Hepatocyte (in vitro differentiated cells): ENCODE data around the gene ZP2.

Experiments used
- CTCF ChIP-seq: fragments of 200-600 bp; sonication (generic); IDR thresholded peaks from 2 replicates; pipeline ENCODE4 v1.5.1; 2016; ENCODE audit warnings: antibody characterized with exemption, mild to moderate bottlenecking; ENCODE audit not compliant: poor library complexity
- EZH2 ChIP-seq: fragments of 200-600 bp; sonication (generic); IDR thresholded peaks from 2 replicates; pipeline ENCODE4 v1.6.1; 2016; ENCODE audit warnings: antibody characterized with exemption, mild to moderate bottlenecking, borderline replicate concordance
- EZH2phosphoT487 ChIP-seq: fragments of 200-600 bp; sonication (generic); IDR thresholded peaks from one replicate; pipeline ENCODE4 v1.6.1; 2018; ENCODE audit warnings: antibody characterized with exemption, mild to moderate bottlenecking, low read depth, moderate library complexity; ENCODE audit not compliant: unreplicated experiment, severe bottlenecking

DNA sequence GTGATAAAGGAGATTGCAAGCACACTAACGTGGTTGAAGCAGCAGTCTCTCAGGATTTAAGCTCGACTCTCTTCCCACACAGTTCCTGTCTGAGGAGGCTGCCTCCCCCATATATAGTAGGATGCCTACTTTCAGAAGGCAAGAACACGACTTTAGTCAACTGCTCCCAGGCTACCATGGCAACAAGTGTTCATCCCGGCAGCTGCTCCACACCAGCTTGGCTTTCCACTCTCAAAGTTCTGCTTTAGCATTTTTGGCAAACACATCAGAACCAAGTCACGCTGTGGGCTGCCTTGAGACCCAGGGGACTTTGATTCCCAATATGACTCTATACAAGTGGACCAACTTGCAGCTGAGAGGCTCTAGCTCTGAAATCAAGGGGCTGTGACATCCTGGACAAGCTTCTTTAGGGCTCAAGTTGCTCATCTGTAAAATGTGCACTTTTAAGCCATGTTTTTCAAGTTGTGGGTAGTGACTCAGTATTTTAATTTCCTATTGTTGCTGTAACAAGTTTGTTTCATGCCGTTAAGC lies 16.5 kb downstream of the ZP2 start:
- TF ChIP-seq CTCF (no peak), EZH2 (no peak), EZH2phosphoT487 (no peak)
